Measurements from ENCODE around the gene MOB2. TPM values are rescaled to one million over a fixed set of nuclear protein-coding genes. Genes with fewer than 3 reads are reported as not detected.

The MOB2 gene
- total and polyA plus RNA-seq, 2 of the 13 experiments (the other 11 are each of a cell fraction or from before 2014, with no cell fraction given) = 21.8 to 27.7 TPM

GRCh38 chr11:1480191-1480554 is 6.4 kb downstream of the MOB2 start:
- no TSS peak for BruUV-seq (replicated peaks)
- intact Hi-C loops (cut with micrococcal nuclease; ENCODE audit: unreplicated experiment) (no loop called here), in situ Hi-C loops (cut with HindIII; ENCODE audit: extremely low pct_ligation_motif_present, low pct_unique_long_range_greater_than_20kb) (no loop called here)
- H3K27ac ChIP-seq (ENCODE audit: extremely low read length, insufficient read depth, low read length) = no peak overlapping the region
- H4K20me1 ChIP-seq (ENCODE audit: insufficient read depth, low read length) = peaks cover 2% of the 10 kb centered on the region; the same call in 1 of the 2 replicates
- H3K36me3 ChIP-seq (replicated peaks in 1 of 2; ENCODE audit: control insufficient read depth in 1 of 2, insufficient read depth in 2 of 2, low read length in 2 of 2) = peaks cover 14 to 27% of the 10 kb centered on the region in 2 experiments; a peak in 4 of 5 replicates
- ChIA-PET CTCF (ENCODE audit: low intra/inter-chr PET ratio, low total read pairs) (no interaction called here), POLR2A (no interaction called here)
- no peak for FAIRE-seq
- no peak overlapping the region for H3K4me3 ChIP-seq (replicated peaks in 1 of 3; ENCODE audit: insufficient read depth in 1 of 3, low read depth in 2 of 3, low read length in 3 of 3)
- no peak overlapping the region for H3K4me2 ChIP-seq (ENCODE audit: low read depth, low read length)
- H3K4me1 ChIP-seq (ENCODE audit: insufficient read depth, low read length) = no peaks in the 10 kb centered on the region
- no peak overlapping the region for H3K9ac ChIP-seq (ENCODE audit: insufficient read depth, low read depth, low read length)
- 85% methylated on average over 13 of the region's 13 CpGs for WGBS (ENCODE audit: low lambda C conversion rate)
- H3K79me2 ChIP-seq (ENCODE audit: insufficient read depth, low read length) = no peaks in the 10 kb centered on the region
- H3K9me3 ChIP-seq (ENCODE audit: low read length) = no peaks in the 10 kb centered on the region
- no peak for ATAC-seq
- DNase-seq (ENCODE audit: low spot score) = no peak
- no peak overlapping the region for H2AFZ ChIP-seq (ENCODE audit: low read length)
- no peaks in the 10 kb centered on the region for H3K27me3 ChIP-seq (ENCODE audit: control insufficient read depth in 1 of 2, insufficient read depth in 2 of 2, low read length in 2 of 2)
- TF ChIP-seq ZNF235 (CRISPR knock-in tag; IDR thresholded peaks at IDR 0.05; ENCODE audit: borderline replicate concordance) (no peak), CEBPB (IDR thresholded peaks at IDR 0.05; ENCODE audit: borderline replicate concordance, low read depth, low read length) (no peak), ZBTB34 (CRISPR knock-in tag; IDR thresholded peaks at IDR 0.05) (no peak), ZNF331 (CRISPR knock-in tag; IDR thresholded peaks at IDR 0.05) (no peak), AKNA (CRISPR knock-in tag; IDR thresholded peaks at IDR 0.05; ENCODE audit: borderline replicate concordance) (no peak), CEBPZ (IDR thresholded peaks at IDR 0.05; ENCODE audit: low read length) (no peak), HNRNPL (IDR thresholded peaks at IDR 0.05; ENCODE audit: low read depth, low read length) (no peak), GLI4 (CRISPR knock-in tag; IDR thresholded peaks at IDR 0.05; ENCODE audit: borderline replicate concordance) (no peak), ZNF747 (CRISPR knock-in tag; IDR thresholded peaks at IDR 0.05; ENCODE audit: borderline replicate concordance) (no peak), KAT2B (IDR thresholded peaks at IDR 0.05; ENCODE audit: borderline replicate concordance, low read depth, low read length) (no peak), ZFP41 (CRISPR knock-in tag; IDR thresholded peaks at IDR 0.05; ENCODE audit: borderline replicate concordance) (no peak)
